GM21515 (cell line): Measurements from ENCODE around the gene ZNF180.
A peak's percentile ranks its signal among the peaks of the same experiment; 100 is the strongest.
"Not testable (repeated sequence)": the region's sequence is repeated elsewhere in the genome, so short reads cannot be mapped to it uniquely, and the experiment has no call there.

ENCODE experiments used
- ATAC-seq: cut with Tn5 transposase; IDR thresholded peaks from one replicate; pipeline ENCODE4 v1.9.1; 2021; ENCODE audit not compliant: unreplicated experiment

The ZNF180 gene

GRCh38 chr19:44499962-44500949, at the start of gene ZNF180:
TSS of gene ZNF180 (minus strand) at chr19:44500522. CDS start at chr19:44497334, 3,188 bp downstream.
- peak; percentile 90 for ATAC-seq

- ATAC-seq, result no peak
Observed at GRCh38 chr19:44549507-44549906, 49.2 kb upstream of the ZNF180 start.

- ATAC-seq, result no peak
Observed at GRCh38 chr19:44548736-44549135, 48.4 kb upstream of the ZNF180 start.

GRCh38 chr19:44544031-44544430, 43.7 kb upstream of the ZNF180 start:
- no peak for ATAC-seq

GRCh38 chr19:44542671-44543070, 42.3 kb upstream of the ZNF180 start:
- ATAC-seq, result no peak

GRCh38 chr19:44540736-44541135, 40.4 kb upstream of the ZNF180 start:
- no peak for ATAC-seq

GRCh38 chr19:44539991-44540390, 39.7 kb upstream of the ZNF180 start:
- ATAC-seq, result no peak

GRCh38 chr19:44539236-44539826, 39.0 kb upstream of the ZNF180 start:
- no peak for ATAC-seq

- not testable (repeated sequence) for ATAC-seq
Observed at GRCh38 chr19:44535361-44535760, 35.0 kb upstream of the ZNF180 start.

GRCh38 chr19:44532819-44533218, 32.5 kb upstream of the ZNF180 start:
- no peak for ATAC-seq

GRCh38 chr19:44530777-44531176, 30.5 kb upstream of the ZNF180 start:
- ATAC-seq, result no peak

GRCh38 chr19:44529536-44529935, 29.2 kb upstream of the ZNF180 start, which contains the start of gene CEACAM20:
TSS of gene CEACAM20 (minus strand) at chr19:44529675. CDS start at chr19:44529509, 166 bp downstream.
- ATAC-seq, result no peak

GRCh38 chr19:44527554-44527953, 27.2 kb upstream of the ZNF180 start:
- ATAC-seq, result no peak

GRCh38 chr19:44525721-44526430, 25.6 kb upstream of the ZNF180 start:
- no peak for ATAC-seq

GRCh38 chr19:44521370-44521769, 21.0 kb upstream of the ZNF180 start:
- no peak for ATAC-seq

GRCh38 chr19:44517146-44517545, 16.8 kb upstream of the ZNF180 start:
- ATAC-seq, result no peak

- no peak for ATAC-seq
Observed at GRCh38 chr19:44515907-44516306, 15.6 kb upstream of the ZNF180 start.

GRCh38 chr19:44515031-44515430, 14.7 kb upstream of the ZNF180 start:
- ATAC-seq, result no peak

GRCh38 chr19:44512326-44513298, 12.3 kb upstream of the ZNF180 start:
- ATAC-seq, result no peak

GRCh38 chr19:44509478-44509877, 9.2 kb upstream of the ZNF180 start:
- no peak for ATAC-seq
